T follicular helper cell (primary cell): ENCODE data around the gene NAP1L5.

Source experiments
- DNase-seq: peaks from one replicate; pipeline ENCODE4 v3.0.0-alpha.2; 2020; ENCODE audit warnings: low read depth
- total RNA-seq, 2 experiments: gene quantifications; one replicate each; lab custom pipeline; 2026; lab: John Stamatoyannopoulos, UW

The NAP1L5 gene, protein sequence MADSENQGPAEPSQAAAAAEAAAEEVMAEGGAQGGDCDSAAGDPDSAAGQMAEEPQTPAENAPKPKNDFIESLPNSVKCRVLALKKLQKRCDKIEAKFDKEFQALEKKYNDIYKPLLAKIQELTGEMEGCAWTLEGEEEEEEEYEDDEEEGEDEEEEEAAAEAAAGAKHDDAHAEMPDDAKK
- total RNA-seq: 3.8 to 5.8 reads per million in 2 experiments

GRCh38 chr4:88697588-88698329 lies at the start of gene NAP1L5:
Gene NAP1L5 (minus strand): TSS chr4:88697829. CDS start chr4:88697754, 75 bp downstream.
- DNase-seq: peak; percentile 66

DNA sequence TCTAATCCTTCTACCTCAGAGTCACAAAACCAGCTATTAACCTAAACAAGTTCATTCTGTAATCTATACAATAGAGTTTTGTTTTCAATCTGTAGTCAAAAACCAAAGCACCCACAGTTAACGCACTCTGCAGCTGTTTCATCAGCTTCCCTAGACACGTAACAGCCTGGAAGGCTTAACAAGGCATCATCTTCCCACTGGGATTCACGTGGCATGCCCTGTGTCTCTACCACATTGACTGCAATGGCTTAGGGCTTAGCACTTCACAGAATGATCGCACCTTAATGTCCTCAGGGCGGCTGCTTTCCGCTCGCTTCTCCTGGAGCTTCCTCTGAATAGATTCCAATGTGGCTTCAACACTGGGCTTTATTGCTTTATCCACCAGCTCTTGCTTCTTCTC lies 49.7 kb upstream of the NAP1L5 start:
- DNase-seq: no peak

DNA sequence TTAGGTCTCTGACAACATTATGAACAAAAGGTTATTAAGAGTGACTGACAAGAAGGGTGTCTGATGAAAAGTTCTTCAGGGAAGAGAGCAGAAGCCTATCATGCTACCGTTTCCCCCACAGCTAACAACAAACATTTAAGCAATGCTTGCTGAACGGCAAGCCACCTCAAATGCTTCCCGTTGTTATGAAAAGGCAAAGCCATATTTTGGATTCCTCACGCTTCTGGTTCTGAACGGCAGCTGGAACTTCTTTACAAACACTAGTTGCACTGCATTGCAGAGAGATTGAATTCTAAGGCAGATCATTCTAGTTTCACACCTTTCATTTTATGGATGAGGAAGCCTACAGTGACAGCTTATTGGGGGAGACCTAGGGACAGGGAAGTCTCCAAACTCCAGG lies 48.6 kb upstream of the NAP1L5 start:
- DNase-seq: no peak

GRCh38 chr4:88745581-88746163 lies 48.0 kb upstream of the NAP1L5 start:
- no peak for DNase-seq

- no peak for DNase-seq
Observed at GRCh38 chr4:88745175-88745574, 47.5 kb upstream of the NAP1L5 start.

GRCh38 chr4:88744609-88745008 lies 47.0 kb upstream of the NAP1L5 start:
- no peak for DNase-seq

DNA sequence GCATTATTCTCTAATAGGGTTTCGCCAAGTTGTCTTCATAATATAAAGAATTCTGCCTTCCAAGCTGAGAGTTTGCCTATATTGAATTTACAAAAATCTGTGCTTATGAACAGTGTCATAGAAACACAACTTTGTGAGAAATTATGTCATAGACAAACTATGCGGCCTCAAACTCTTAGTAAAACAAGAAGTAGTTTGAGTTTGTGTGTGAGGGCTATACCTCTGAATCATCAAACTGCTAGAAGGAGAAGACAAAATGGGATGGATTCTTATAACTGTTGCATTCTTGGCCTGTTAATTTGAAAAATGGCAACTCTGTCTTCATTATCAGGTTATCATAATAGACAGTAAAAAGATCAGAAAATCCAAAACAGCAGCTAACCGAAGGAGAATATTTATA lies 46.1 kb upstream of the NAP1L5 start:
- no peak for DNase-seq

GRCh38 chr4:88742561-88742960 lies 44.9 kb upstream of the NAP1L5 start:
- no peak for DNase-seq

DNA sequence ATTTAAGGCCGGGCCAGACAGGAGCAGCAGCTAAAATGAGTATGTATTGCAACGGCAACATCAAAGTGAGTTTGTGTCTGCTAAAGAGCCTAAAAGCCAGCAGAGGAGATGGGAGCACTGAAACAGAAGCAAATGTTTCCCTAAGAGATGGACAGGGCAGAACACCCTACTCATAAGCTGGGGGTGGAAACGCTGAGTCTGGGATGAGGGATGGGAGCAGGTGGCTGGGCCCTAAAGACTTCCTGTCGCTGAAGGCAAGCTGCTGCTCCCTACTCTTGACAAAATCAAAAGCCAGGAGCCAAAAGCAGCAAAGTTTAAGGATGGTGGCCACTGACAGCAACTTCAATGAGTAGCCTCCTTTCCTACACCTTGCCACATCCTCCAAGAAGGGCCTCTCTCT lies 40.6 kb upstream of the NAP1L5 start:
- DNase-seq: no peak

- no peak for DNase-seq
Observed at GRCh38 chr4:88737307-88737941, 39.8 kb upstream of the NAP1L5 start.

DNA sequence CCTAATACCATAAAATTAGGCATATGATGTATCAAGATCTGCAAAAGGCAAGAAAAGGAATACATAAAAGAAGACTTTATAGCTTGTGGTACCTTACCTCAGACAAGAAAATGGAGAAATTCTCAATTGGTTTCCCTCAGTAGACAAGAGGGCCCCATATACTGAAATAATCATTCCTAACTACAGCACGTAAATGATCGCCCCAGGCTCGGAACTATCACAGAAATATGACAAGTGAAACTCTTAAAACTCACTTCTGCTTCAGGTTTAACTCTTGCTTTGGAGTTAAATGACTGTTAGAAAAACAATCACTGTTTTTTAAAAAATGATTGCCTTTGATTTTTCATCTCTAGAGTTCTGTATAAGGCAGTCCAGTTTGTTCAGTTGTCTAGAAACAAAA lies 38.6 kb upstream of the NAP1L5 start:
- DNase-seq: no peak

GRCh38 chr4:88735564-88735963 lies 37.9 kb upstream of the NAP1L5 start:
- DNase-seq: no peak

GRCh38 chr4:88734403-88734949 lies 36.8 kb upstream of the NAP1L5 start:
- DNase-seq: no peak

DNA sequence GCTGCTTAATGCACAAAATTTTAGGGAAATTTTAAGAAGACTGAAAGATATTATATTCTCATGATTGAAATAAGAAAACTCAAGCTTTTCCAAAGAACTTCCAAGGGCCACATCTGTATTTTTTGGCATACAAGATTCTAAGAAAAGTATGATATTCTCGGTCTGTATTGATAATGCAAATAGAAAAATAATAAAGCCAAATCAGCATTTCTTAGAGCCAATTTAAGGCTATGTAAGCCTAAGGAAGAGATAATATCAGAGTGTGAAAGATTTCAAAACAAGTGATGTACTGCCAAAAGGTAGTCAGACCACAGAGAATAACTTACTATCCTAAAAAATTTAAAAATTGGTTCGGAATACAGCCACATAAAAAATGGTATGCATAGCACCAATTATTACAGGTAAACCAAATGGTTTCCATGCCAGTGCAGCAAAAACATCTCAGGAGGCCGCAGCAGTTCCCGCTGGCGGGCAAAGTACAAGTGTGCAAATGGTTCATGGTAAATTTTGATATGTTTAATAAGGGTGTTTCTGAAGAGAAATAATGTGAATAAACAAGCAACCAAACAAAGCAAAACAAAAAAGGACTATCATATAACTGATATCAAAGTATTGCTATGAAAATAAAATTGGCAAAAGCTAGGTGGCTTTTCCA lies 35.2 kb upstream of the NAP1L5 start:
- DNase-seq: no peak

GRCh38 chr4:88731381-88731780 lies 33.8 kb upstream of the NAP1L5 start:
- no peak for DNase-seq

DNA sequence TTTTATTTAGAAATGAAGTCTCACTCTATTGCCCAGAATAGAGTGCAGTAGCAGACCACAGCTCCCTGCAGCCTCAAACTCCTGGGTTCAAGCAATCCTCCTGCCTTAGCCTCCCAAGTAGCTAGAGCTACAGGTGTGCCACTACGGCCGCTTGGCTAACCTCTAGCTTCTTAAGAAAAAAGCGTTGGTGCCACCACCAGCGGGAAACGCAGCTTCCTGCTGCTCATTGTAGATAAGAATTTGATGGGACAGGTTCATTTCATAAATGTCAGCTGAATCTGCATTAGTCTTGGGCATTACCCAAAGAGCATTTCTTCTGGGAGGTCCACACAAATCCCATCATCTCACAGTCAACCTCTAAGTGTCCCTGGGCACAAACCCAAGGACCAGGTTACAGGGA lies 33.2 kb upstream of the NAP1L5 start:
- DNase-seq: no peak

DNA sequence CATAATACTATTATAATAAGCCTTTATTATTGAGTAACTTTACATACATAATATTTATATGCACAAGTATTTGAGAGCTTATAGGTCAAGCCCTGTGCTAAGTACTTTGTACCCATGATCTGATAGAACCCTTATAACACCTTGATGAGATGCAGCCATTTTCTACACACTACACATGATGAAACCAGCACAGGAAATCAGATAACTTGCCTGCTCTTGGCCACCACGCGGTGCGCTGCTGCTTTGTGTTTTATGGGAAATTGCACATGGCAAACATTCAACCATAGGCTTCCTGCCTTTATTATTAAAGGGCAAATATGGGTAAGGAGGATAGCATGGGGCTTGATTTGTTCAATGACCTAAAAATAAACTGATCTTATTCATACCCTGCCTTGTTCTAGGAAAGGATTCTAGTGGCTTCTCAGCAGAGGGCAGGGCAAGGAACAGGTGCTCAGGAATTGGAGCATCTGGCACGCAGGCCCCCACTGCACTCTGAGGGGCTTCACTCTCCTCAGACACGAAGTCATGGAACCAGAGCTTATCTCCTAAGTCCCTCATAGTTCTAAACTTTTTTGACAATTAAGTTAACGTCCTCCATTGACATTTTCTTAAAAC lies 31.6 kb upstream of the NAP1L5 start:
- no peak for DNase-seq

- no peak for DNase-seq
Observed at GRCh38 chr4:88728146-88728545, 30.5 kb upstream of the NAP1L5 start.

- DNase-seq: no peak
Observed at GRCh38 chr4:88725986-88726385, 28.4 kb upstream of the NAP1L5 start.

DNA sequence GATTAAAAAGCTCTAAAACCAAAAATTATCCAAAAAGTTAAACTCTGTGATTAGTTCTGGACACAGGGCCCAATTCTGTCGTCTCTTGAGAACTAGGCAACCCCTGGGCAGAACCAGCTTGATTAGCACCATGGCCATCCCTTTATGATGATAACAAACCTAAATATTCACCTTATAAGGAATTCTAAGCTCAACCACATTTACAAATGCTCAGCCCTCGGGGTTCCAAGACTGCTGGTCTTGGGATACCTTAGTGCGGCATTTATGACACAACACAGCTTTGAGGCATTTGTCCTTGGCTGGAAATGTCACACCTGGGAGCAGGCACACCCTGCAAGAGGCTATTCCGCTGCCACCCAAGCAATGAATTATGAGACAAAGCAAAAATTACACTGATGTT lies 27.5 kb upstream of the NAP1L5 start:
- DNase-seq: no peak

GRCh38 chr4:88724406-88724805 lies 26.8 kb upstream of the NAP1L5 start:
- DNase-seq: no peak

DNA sequence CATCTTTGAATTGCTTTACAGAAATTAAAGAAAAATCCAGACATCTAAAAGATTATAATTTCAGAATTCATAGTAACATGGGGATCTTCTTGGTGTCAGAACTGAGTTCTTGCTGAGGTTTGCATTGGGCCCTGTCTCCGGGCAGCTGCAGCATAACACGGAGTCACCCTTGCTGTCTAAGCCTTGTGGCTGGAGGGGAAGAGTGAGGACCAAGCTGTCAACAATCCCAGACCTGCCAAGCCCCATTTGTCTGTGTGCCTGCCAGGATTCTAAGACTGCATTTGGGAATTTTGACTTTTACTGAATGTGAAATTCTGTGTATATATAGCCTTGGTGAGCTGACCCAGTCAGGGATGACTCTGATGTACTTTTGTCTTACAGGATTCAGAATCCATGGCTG lies 25.2 kb upstream of the NAP1L5 start:
- DNase-seq: no peak
